ENCODE results near the gene SETDB2.

- TF ChIP-seq CTCF (IDR thresholded peaks at IDR 0.05), result no peak
- TF ChIP-seq POLR2A (IDR thresholded peaks at IDR 0.05), result no peak
Observed at GRCh38 chr13:49524740-49525501, 80.8 kb downstream of the SETDB2 start.
